IMR-90 (cell line): ENCODE results near the gene BCL11A. TPM values are rescaled to one million over a fixed set of nuclear protein-coding genes. Genes with fewer than 3 reads are reported as not detected.

Experiments
- ATAC-seq: fragments of 200-7000 bp; cut with Tn5 transposase; 2 replicates; pipeline ENCODE4 v1.9.1; 2020; ENCODE audit warnings: low read depth, mild to moderate bottlenecking, moderate library complexity
- BruUV-seq: library from RNA; stranded (reverse); fragments of 400-500 nt; replicated peaks from 2 replicates; lab custom pipeline; 2021; lab: Mats Ljungman, UMichigan
- CTCF ChIA-PET: fragments of 300-600 bp; formaldehyde crosslinking; extraction: SDS; loops from one replicate; lab custom pipeline; 2021; ENCODE audit warnings: antibody characterized with exemption; lab: Yijun Ruan, JAX
- POLR2A ChIA-PET: fragments of 300-600 bp; sonication (Branson Sonifier 250); formaldehyde crosslinking; loops from one replicate; lab custom pipeline; 2022; ENCODE audit warnings: antibody characterized with exemption; ENCODE audit not compliant: unreplicated experiment; lab: Charles Lee
- DNase-seq: peaks from one replicate; pipeline ENCODE4 v3.0.0; 2013
- H2AFZ ChIP-seq: replicated peaks from 2 replicates; pipeline ENCODE3; 2013; ENCODE audit warnings: low read length, mild to moderate bottlenecking; ENCODE audit not compliant: poor library complexity
- H2AK5ac ChIP-seq: 2 replicates; pipeline ENCODE4 v1.6.1; 2013; ENCODE audit warnings: low read depth, low read length, inconsistent platforms
- H2AK9ac ChIP-seq: replicated peaks from 2 replicates; pipeline ENCODE3; 2013; ENCODE audit warnings: mild to moderate bottlenecking, low read depth, low read length, moderate library complexity; ENCODE audit not compliant: poor library complexity
- H2BK120ac ChIP-seq: 2 replicates; pipeline ENCODE4 v1.6.1; 2013; ENCODE audit warnings: low read depth, low read length, inconsistent platforms
- H2BK15ac ChIP-seq: 3 replicates; pipeline ENCODE4 v1.6.1; 2013; ENCODE audit warnings: low read depth, low read length, inconsistent platforms
- H2BK20ac ChIP-seq: 2 replicates; pipeline ENCODE4 v1.6.1; 2013; ENCODE audit warnings: low read depth, mild to moderate bottlenecking, inconsistent platforms, low read length, moderate library complexity
- H2BK5ac ChIP-seq: 2 replicates; pipeline ENCODE4 v1.6.1; 2013; ENCODE audit warnings: mild to moderate bottlenecking, low read depth, low read length, inconsistent platforms; ENCODE audit not compliant: poor library complexity, severe bottlenecking
- H3K14ac ChIP-seq: replicated peaks from 2 replicates; pipeline ENCODE4 v1.6.1; 2013; ENCODE audit warnings: low read depth, low read length, inconsistent platforms
- H3K18ac ChIP-seq: 2 replicates; pipeline ENCODE4 v1.6.1; 2013; ENCODE audit warnings: low read depth, low read length, control low read depth
- H3K23ac ChIP-seq: 2 replicates; pipeline ENCODE4 v1.6.1; 2013; ENCODE audit warnings: low read depth, low read length, inconsistent platforms
- H3K27ac ChIP-seq: 2 replicates; pipeline ENCODE4 v1.5.1; 2013; ENCODE audit warnings: mild to moderate bottlenecking, control low read depth, low read length; ENCODE audit not compliant: insufficient read depth
- H3K27me3 ChIP-seq: 2 replicates; pipeline ENCODE4 v1.6.1; 2013; ENCODE audit warnings: low read length; ENCODE audit not compliant: control insufficient read depth, insufficient read depth
- H3K36me3 ChIP-seq: 2 replicates; pipeline ENCODE4 v1.6.1; 2013; ENCODE audit warnings: low read length, mixed read lengths; ENCODE audit not compliant: control insufficient read depth, insufficient read depth
- H3K4ac ChIP-seq: 2 replicates; pipeline ENCODE4 v1.6.1; 2013; ENCODE audit warnings: low read depth, low read length, inconsistent platforms
- H3K4me1 ChIP-seq: 2 replicates; pipeline ENCODE4 v1.6.1; 2013; ENCODE audit warnings: low read length, mixed read lengths; ENCODE audit not compliant: control insufficient read depth, insufficient read depth
- H3K4me2 ChIP-seq: 2 replicates; pipeline ENCODE4 v1.6.1; 2013; ENCODE audit warnings: low read depth, mild to moderate bottlenecking, control low read depth, low read length, moderate library complexity
- H3K4me3 ChIP-seq: 2 replicates; pipeline ENCODE4 v1.5.1; 2013; ENCODE audit warnings: low read depth, mild to moderate bottlenecking, control low read depth, low read length, moderate library complexity; ENCODE audit not compliant: insufficient read depth
- H3K56ac ChIP-seq: 2 replicates; pipeline ENCODE4 v1.6.1; 2013; ENCODE audit warnings: low read length, inconsistent platforms; ENCODE audit not compliant: insufficient read depth; ENCODE audit errors: extremely low read depth
- H3K79me1 ChIP-seq, 2 experiments: 2 replicates each; pipeline ENCODE4 v1.6.1; 2013; ENCODE audit warnings: low read length in 2 of 2, inconsistent platforms in 1 of 2, low read depth in 1 of 2
- H3K9ac ChIP-seq: 2 replicates; pipeline ENCODE4 v1.6.1; 2013; ENCODE audit warnings: low read depth, low read length, control low read depth
- H3K9me1 ChIP-seq: 2 replicates; pipeline ENCODE4 v1.6.1; 2013; ENCODE audit warnings: low read length, inconsistent platforms; ENCODE audit not compliant: insufficient read depth
- H3K9me3 ChIP-seq: 2 replicates; pipeline ENCODE4 v1.6.1; 2013; ENCODE audit warnings: low read length; ENCODE audit not compliant: control insufficient read depth, insufficient read depth
- H4K20me1 ChIP-seq: 2 replicates; pipeline ENCODE4 v1.6.1; 2013; ENCODE audit warnings: low read length, inconsistent platforms; ENCODE audit not compliant: insufficient read depth
- H4K5ac ChIP-seq: 2 replicates; pipeline ENCODE4 v1.6.1; 2013; ENCODE audit warnings: mild to moderate bottlenecking, low read depth, low read length, control low read depth
- H4K8ac ChIP-seq, 2 experiments: 2 replicates each; pipeline ENCODE4 v1.6.1; 2013; ENCODE audit warnings: low read depth in 2 of 2, low read length in 2 of 2, control low read depth in 1 of 2, inconsistent platforms in 1 of 2
- H4K91ac ChIP-seq: 2 replicates; pipeline ENCODE4 v1.6.1; 2013; ENCODE audit warnings: low read depth, low read length, inconsistent platforms; ENCODE audit not compliant: insufficient read depth
- WGBS, 2 experiments: methylation state at CpG; one replicate each; pipeline versions ENCODE4 v1.1.5 to v1.1.7; 2013; ENCODE audit warnings: missing lambda C conversion rate in 2 of 2; ENCODE audit not compliant: insufficient read length in 1 of 2; ENCODE audit errors: extremely low coverage in 2 of 2; 5-methylcytosine and 5-hydroxymethylcytosine counted together
- dilution Hi-C: fragments of 300-500 bp; cut with HindIII; formaldehyde crosslinking; loops from one replicate; pipeline ENCODE4 v1.14.3; 2018; ENCODE audit warnings: low sequenced_read_pairs; ENCODE audit not compliant: unreplicated experiment
- in situ Hi-C: fragments of 300-500 bp; cut with MboI; formaldehyde crosslinking; loops from 3 replicates; pipeline ENCODE4 v1.14.3; 2019; ENCODE audit warnings: low sequenced_read_pairs, inconsistent platforms, mixed read lengths
- intact Hi-C: fragments of 100-400 bp; cut with micrococcal nuclease; formaldehyde crosslinking; loops from 2 replicates; pipeline ENCODE4 v1.10.0; 2022
- polyA plus RNA-seq, 3 experiments: library from polyadenylated mRNA; depleted of rRNA; stranded (reverse); fragments of >200 nt; gene quantifications; 2 replicates each; pipeline ENCODE4 v1.2.3, GENCODE V29; 2012; ENCODE audit warnings: low replicate concordance in 1 of 3
- total RNA-seq: library from RNA; depleted of rRNA; stranded (reverse); fragments of >200 nt; gene quantifications from 2 replicates; pipeline ENCODE4 v1.2.3, GENCODE V29; 2012
- TF ChIP-seq, protein P1 (sequence below): conservative IDR thresholded peaks from 2 replicates; pipeline ENCODE4 v1.5.1; 2012; ENCODE audit warnings: mild to moderate bottlenecking, low read depth, low read length, improper control_type of control experiment

BCL11A gene
- total and polyA plus RNA-seq, 2 of the 4 experiments (the other 2 are of a cell fraction), result 1.0 to 1.1 TPM

DNA sequence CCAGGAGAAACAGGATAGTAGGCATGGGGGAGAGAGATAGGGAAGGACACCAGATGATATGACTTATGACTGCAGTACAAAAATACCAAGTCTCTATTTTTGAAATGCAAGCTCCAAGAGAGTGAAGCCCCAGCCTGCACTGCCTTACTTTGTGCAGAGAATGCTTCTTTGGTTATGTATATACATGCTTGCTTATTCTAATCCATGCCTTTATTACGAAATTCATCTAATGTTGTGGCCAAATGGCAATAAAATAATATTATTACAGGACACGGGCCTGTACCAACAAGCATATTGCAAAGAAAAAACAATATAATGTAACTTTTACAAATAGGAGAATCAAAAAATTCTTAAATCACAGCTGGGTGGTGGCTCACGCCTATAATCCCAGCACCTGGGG lies 110.8 kb downstream of the BCL11A start:
- TF ChIP-seq, protein P1, sequence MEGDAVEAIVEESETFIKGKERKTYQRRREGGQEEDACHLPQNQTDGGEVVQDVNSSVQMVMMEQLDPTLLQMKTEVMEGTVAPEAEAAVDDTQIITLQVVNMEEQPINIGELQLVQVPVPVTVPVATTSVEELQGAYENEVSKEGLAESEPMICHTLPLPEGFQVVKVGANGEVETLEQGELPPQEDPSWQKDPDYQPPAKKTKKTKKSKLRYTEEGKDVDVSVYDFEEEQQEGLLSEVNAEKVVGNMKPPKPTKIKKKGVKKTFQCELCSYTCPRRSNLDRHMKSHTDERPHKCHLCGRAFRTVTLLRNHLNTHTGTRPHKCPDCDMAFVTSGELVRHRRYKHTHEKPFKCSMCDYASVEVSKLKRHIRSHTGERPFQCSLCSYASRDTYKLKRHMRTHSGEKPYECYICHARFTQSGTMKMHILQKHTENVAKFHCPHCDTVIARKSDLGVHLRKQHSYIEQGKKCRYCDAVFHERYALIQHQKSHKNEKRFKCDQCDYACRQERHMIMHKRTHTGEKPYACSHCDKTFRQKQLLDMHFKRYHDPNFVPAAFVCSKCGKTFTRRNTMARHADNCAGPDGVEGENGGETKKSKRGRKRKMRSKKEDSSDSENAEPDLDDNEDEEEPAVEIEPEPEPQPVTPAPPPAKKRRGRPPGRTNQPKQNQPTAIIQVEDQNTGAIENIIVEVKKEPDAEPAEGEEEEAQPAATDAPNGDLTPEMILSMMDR, result no peak
- in situ Hi-C loops, result no loop called here
- CTCF ChIA-PET, result no interaction called here

More for the DNA sequence above, 110.8 kb downstream of the BCL11A start:
- H2AK9ac ChIP-seq, result no peak overlapping the region
- no peak overlapping the region for H3K4me2 ChIP-seq
- no peak overlapping the region for H3K56ac ChIP-seq
- no peak overlapping the region for H2BK120ac ChIP-seq
- no peak overlapping the region for H4K8ac ChIP-seq
- no peak overlapping the region for H3K4ac ChIP-seq
- H4K5ac ChIP-seq, result no peak overlapping the region
- no peak overlapping the region for H2AK5ac ChIP-seq
- intact Hi-C loops (no loop called here), dilution Hi-C loops (no loop called here)
- H3K27me3 ChIP-seq, result no peaks in the 10 kb centered on the region; the same call in 1 of the 2 replicates
- H3K36me3 ChIP-seq, result no peaks in the 10 kb centered on the region
- no peaks in the 10 kb centered on the region for H3K79me1 ChIP-seq
- H4K91ac ChIP-seq, result no peak overlapping the region
- no peak overlapping the region for H2BK15ac ChIP-seq
- H3K9ac ChIP-seq, result no peak overlapping the region
- no peak overlapping the region for H2BK5ac ChIP-seq
- H3K9me1 ChIP-seq, result no peaks in the 10 kb centered on the region
- H3K4me3 ChIP-seq, result no peak overlapping the region
- no peaks in the 10 kb centered on the region for H4K20me1 ChIP-seq
- POLR2A ChIA-PET, result no interaction called here
- H3K4me1 ChIP-seq, result no peaks in the 10 kb centered on the region
- no peak overlapping the region for H3K27ac ChIP-seq
- ATAC-seq (no peak), DNase-seq (no peak)
- BruUV-seq, result no TSS peak
- H2BK20ac ChIP-seq, result no peak overlapping the region
- H3K23ac ChIP-seq, result no peak overlapping the region
- WGBS, 2 experiments, result no CpG with 5 or more reads among the region's 3 CpGs
- H3K14ac ChIP-seq, result no peak overlapping the region
- no peak overlapping the region for H2AFZ ChIP-seq
- H3K9me3 ChIP-seq, result no peaks in the 10 kb centered on the region
- H3K18ac ChIP-seq, result no peak overlapping the region
